Measurements from ENCODE around the gene KLHDC9. TPM values are rescaled to one million over a fixed set of nuclear protein-coding genes. Genes with fewer than 3 reads are reported as not detected.
"Not testable (repeated sequence)": the region's sequence is repeated elsewhere in the genome, so short reads cannot be mapped to it uniquely, and the experiment has no call there.

The KLHDC9 gene
- total and polyA plus RNA-seq, 2 donors = 1.3 to 8.4 TPM

DNA sequence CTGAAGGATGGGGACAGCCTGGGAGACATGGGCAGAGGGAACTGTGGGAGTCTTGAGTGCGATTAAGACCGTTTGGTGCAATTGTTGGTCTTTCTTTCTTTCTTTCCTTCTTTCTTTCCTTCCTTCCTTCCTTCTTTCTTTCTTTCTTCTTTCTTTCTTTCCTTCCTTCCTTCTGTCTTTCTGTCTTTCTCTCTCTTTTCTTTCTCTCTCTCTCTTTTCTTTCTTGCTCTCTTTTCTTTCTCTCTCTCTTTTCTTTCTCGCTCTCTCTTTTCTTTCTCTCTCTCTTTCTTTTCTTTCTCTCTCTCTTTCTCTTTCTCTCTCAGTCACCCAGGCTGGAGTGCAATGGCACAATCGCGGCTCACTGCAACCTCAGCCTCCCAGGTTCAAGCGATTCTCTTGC lies 2.9 kb upstream of the KLHDC9 start:
- WGBS = 94% methylated on average over 6 of the region's 6 CpGs
- Histone ChIP-seq H3K27ac (ENCODE audit: low read depth) (no peak overlapping the region), H3K36me3 (ENCODE audit: insufficient read depth) (no peaks in the 10 kb centered on the region), H3K4me1 (ENCODE audit: insufficient read depth) (no peaks in the 10 kb centered on the region), H3K4me3 (ENCODE audit: low read depth, low read length) (no peak overlapping the region)
- DNase-seq (ENCODE audit: extremely low spot score) = no peak

DNA sequence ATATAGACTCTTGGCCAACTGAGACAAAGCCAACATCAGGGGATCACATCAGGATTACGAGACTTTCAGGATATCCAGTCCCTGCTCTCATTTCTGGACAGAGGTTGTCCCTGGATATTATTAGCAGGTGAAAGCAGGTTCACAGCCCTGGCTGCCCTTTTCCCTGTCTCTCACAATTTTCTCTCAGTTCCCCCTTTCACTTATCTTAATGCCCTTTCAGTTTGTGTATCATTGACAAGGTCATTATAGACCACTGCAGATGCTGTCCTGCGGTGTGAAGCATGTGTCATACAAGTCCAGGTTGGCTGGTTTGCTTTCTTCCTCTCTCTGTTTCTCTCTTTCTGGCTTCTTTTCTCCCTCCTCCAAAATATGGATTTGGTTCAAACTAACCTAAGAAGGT lies 2.1 kb upstream of the KLHDC9 start:
- no peak for DNase-seq (ENCODE audit: extremely low spot score)
- WGBS = 93% methylated on average over 2 of the region's 2 CpGs
- H3K36me3 ChIP-seq (ENCODE audit: insufficient read depth) = no peaks in the 10 kb centered on the region
- H3K27ac ChIP-seq (ENCODE audit: low read depth) = no peak overlapping the region
- H3K4me1 ChIP-seq (ENCODE audit: insufficient read depth) = no peaks in the 10 kb centered on the region
- H3K4me3 ChIP-seq (ENCODE audit: low read depth, low read length) = no peak overlapping the region

DNA sequence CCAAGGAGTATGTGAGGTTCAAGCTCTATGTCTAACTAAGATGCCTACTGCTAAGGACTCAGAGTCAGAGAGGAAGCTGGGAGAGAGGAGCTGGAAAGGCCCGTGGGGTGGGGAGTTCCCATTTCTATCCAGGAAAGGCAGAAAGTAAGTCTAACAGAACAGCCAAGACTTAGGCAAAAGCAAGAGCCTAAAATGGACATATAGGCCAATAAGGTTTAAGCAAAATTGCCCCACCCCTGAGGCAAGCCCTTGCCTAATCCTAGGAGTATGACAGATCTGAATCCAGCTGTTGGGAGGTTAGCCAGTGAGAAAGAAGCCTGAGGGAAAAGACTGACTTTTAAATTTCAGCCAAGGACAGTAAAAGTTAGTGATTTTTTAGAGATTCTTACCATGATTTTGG lies 1.6 kb upstream of the KLHDC9 start:
- no peak overlapping the region for H3K4me3 ChIP-seq (ENCODE audit: low read depth, low read length)
- no peaks in the 10 kb centered on the region for H3K36me3 ChIP-seq (ENCODE audit: insufficient read depth)
- H3K27ac ChIP-seq (ENCODE audit: low read depth) = no peak overlapping the region
- 34% methylated on average over 1 of the region's 1 CpG for WGBS
- no peaks in the 10 kb centered on the region for H3K4me1 ChIP-seq (ENCODE audit: insufficient read depth)
- DNase-seq (ENCODE audit: extremely low spot score) = no peak

DNA sequence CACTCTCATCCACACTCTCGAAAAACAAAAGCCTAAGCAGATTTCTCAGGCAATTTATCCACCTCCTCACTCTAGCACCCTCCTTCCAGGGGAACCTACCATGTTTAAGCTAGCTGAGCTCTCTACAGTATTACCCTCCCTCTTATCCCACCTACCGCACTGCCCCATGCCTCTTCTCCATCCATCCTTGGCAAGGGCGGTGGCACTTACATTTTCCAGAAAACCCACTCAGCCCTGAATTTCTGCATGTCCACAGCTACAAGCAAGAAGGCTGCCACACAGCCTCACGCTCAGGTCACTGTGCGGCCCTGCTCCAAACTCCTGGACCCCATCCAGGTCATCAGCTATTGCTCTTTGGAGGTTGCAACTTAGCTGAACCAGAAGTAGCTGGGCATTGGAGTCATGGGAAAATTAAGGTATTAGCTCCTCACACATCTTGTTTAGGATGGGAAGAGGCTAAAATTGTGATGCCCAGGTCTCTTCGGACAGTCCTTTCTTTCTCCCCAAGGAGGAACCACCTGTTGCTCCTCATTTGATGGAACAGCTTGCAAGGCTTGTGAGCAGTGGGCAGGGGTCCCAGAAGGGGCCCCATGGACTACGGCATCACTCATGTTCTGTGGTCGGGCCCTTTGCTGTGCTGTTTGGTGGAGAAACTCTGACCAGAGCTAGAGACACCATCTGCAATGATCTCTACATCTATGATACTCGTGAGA lies 1.1 kb downstream of the KLHDC9 start:
- H3K4me3 ChIP-seq (ENCODE audit: low read depth, low read length) = no peak overlapping the region
- no peak for DNase-seq (ENCODE audit: extremely low spot score)
- H3K36me3 ChIP-seq (ENCODE audit: insufficient read depth) = peaks cover 3% of the 10 kb centered on the region
- no peaks in the 10 kb centered on the region for H3K4me1 ChIP-seq (ENCODE audit: insufficient read depth)
- H3K27ac ChIP-seq (ENCODE audit: low read depth) = no peak overlapping the region
- WGBS = 74% methylated on average over 9 of the region's 9 CpGs

DNA sequence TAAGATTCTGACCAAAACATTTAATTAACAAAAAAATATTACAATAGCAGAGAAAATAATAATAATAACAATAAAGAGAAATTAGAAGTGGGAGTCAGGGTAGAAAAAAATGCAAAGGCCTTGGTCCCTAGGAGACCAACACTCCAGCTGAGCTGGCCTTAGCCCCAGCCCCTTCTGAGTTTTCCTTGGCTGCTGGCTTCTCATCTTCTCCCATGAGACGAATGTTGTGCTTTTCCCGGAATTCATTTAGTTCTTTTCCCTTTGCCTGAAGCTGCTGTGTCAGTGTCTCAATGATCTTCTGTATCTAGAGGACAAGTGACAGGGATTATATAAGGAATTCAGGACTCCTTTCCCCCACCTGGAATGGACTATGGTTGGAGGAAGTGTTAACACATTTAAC lies 2.4 kb downstream of the KLHDC9 start:
- 65% methylated on average over 2 of the region's 2 CpGs for WGBS
- no peak for DNase-seq (ENCODE audit: extremely low spot score)

DNA sequence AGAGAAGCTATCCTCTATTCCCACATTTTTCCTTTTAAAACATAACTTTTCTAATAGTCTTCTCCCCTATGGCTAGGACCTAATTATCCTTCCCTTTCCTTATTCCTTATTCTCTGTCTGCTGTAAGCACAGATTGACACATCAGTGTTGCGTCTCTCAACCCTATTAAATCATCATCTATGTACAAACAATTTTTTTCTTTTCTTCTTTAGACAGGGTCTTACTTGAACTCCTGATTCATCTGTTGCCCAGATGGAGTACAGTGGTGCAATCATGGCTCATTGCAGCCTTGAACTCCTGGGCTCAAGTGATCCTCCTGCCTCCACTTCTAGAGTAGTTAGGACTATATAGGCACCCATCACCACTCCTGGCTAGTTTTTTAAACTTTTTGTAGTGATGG lies 8.3 kb downstream of the KLHDC9 start:
- H3K4me1 ChIP-seq (ENCODE audit: insufficient read depth) = no peaks in the 10 kb centered on the region

More for the DNA sequence above, 2.4 kb downstream of the KLHDC9 start:
- Histone ChIP-seq H3K4me3 (ENCODE audit: low read depth, low read length) (no peak overlapping the region), H3K36me3 (ENCODE audit: insufficient read depth) (peaks cover 3% of the 10 kb centered on the region), H3K4me1 (ENCODE audit: insufficient read depth) (no peaks in the 10 kb centered on the region), H3K27ac (ENCODE audit: low read depth) (no peak overlapping the region)

DNA sequence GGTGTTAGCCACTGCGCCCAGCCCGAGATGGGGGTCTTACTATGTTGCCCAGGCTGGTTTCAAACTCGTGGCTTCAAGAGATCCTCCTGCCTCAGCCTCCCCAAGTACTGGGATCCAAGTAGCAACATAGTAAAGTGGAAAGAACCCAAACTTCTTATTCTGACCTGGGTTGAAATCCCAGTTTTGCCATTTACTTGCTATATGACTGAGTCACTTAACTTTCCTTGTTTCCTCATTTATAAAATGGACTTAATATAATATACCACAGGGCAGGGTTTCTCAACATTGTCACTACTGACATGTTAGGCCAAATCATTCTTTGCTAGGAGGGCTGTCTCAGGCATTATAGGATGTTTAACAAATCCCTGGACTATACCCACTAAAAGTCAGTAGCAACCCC lies 13.0 kb downstream of the KLHDC9 start:
- Histone ChIP-seq H3K4me1 (ENCODE audit: insufficient read depth) (peaks cover 3% of the 10 kb centered on the region), H3K27ac (ENCODE audit: low read depth) (no peak overlapping the region), H3K4me3 (ENCODE audit: low read depth, low read length) (no peak overlapping the region), H3K36me3 (ENCODE audit: insufficient read depth) (peaks cover 3% of the 10 kb centered on the region)
- WGBS = 97% methylated on average over 3 of the region's 3 CpGs
- no peak for DNase-seq (ENCODE audit: extremely low spot score)

More for the DNA sequence above, 8.3 kb downstream of the KLHDC9 start:
- Histone ChIP-seq H3K36me3 (ENCODE audit: insufficient read depth) (peaks cover 6% of the 10 kb centered on the region), H3K27ac (ENCODE audit: low read depth) (no peak overlapping the region), H3K4me3 (ENCODE audit: low read depth, low read length) (no peak overlapping the region)
- no peak for DNase-seq (ENCODE audit: extremely low spot score)
- 97% methylated on average over 1 of the region's 1 CpG for WGBS

DNA sequence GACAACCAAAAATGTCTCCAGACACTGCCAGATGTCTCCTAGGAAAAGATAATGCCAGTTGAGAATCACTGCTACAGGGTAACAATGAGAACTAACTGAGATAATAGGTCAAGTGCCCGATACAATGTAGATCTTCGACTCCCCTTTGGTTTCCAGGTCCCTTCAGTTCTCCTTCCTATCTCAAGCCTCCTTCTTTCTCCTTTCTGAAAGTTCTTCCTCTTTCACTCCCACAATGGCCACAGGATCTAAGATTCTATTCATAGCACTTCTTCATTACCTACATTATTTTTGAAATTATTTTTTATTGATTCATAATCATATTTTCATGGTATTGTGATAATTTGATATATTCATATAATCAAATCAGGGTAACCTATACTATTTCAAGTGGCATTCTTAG lies 13.4 kb downstream of the KLHDC9 start:
- H3K27ac ChIP-seq (ENCODE audit: low read depth) = no peak overlapping the region
- peaks cover 3% of the 10 kb centered on the region for H3K4me1 ChIP-seq (ENCODE audit: insufficient read depth)
- H3K4me3 ChIP-seq (ENCODE audit: low read depth, low read length) = no peak overlapping the region
- no peak for DNase-seq (ENCODE audit: extremely low spot score)
- 94% methylated on average over 2 of the region's 2 CpGs for WGBS
- H3K36me3 ChIP-seq (ENCODE audit: insufficient read depth) = peaks cover 3% of the 10 kb centered on the region

DNA sequence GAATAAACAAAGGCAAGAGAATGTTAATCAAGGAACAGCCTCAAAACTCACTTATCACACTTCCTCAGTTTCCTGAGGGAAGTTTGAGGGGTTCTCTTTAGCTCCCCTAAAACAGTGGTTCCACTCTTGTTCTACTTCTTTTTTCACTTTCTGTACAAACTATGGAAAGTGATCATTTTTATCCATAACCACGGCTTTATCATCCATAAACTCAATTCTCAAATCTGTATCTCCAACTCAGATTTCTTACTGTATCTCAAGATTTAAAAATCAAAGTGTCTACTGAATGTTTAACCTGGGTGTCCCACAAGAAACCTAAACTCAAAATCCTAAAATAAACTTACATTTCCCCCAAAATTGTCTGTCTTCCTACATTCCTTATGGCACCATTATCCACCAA lies 15.8 kb downstream of the KLHDC9 start:
- WGBS = 90% methylated on average over 1 of the region's 1 CpG
- H3K36me3 ChIP-seq (ENCODE audit: insufficient read depth) = peaks cover 3% of the 10 kb centered on the region
- no peak overlapping the region for H3K27ac ChIP-seq (ENCODE audit: low read depth)
- no peak overlapping the region for H3K4me3 ChIP-seq (ENCODE audit: low read depth, low read length)
- DNase-seq (ENCODE audit: extremely low spot score) = no peak
- H3K4me1 ChIP-seq (ENCODE audit: insufficient read depth) = peaks cover 3% of the 10 kb centered on the region

DNA sequence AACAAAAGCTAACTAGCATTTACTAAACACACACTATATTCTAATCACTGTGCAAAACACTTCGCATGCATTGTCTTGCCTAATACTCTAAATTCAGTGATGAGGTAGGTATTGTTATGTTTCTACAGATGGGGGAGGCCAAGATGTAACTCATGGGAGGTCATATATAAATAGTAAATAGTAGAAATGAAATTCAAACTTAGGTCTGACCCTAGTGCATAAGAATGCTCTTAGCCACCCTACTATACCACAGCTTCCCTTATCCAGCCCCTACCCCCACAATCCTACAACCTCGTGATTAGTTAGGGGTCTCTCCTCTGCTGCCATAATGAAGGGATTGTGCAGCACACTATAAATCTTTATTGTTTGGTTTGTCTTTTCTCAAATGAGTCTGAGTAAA lies 16.4 kb downstream of the KLHDC9 start:
- Histone ChIP-seq H3K36me3 (ENCODE audit: insufficient read depth) (peaks cover 2% of the 10 kb centered on the region), H3K4me3 (ENCODE audit: low read depth, low read length) (no peak overlapping the region), H3K4me1 (ENCODE audit: insufficient read depth) (peaks cover 3% of the 10 kb centered on the region), H3K27ac (ENCODE audit: low read depth) (no peak overlapping the region)
- 80% methylated on average over 2 of the region's 2 CpGs for WGBS
- no peak for DNase-seq (ENCODE audit: extremely low spot score)

DNA sequence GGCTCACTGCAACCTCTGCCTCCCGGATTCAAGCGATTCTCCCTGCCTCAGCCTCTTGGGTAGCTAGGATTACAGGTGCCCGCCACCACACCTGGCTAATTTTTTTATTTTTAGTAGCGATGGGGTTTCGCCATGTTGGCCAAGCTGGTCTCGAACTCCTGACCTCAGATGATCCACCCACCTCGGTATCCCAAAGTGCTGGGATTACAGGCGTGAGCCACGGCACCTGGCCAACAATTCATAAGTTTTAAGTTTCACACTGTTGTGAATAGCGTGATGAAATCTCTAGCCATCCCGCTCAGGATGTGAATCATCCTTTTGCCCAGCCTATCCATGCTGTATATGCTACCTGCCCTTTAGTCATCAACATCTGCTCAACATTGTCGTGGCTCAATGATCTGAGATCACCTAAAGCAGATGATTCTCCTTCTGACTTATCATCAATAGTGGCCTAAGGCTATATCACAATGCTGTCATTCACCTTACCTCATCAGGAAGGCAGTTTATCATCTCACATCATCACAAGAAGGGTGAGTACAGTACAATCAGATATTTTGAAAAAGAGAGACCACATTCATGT lies 17.1 kb downstream of the KLHDC9 start:
- Histone ChIP-seq H3K4me3 (ENCODE audit: low read depth, low read length) (no peak overlapping the region), H3K36me3 (ENCODE audit: insufficient read depth) (no peaks in the 10 kb centered on the region), H3K4me1 (ENCODE audit: insufficient read depth) (peaks cover 3% of the 10 kb centered on the region), H3K27ac (ENCODE audit: low read depth) (no peak overlapping the region)
- DNase-seq (ENCODE audit: extremely low spot score) = no peak
- WGBS = 91% methylated on average over 12 of the region's 12 CpGs

DNA sequence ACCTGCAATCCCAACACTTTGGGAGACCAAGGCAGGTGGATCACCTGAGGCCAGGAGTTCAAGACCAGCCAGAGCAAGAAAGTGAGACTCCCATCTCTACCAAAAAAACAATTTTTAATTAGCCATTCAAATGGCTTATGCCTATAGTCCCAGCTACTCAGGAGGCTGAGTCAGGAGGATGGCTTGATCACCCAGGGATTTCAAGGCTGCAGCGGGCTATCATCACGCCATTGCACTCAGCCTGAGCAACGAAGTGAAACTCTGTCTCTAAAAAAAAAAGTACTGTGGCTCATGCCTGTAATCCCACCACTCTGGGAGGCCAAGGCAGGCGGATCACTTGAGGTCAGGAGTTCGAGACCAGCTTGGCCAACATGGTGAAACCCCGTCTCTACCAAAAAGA lies 17.8 kb downstream of the KLHDC9 start:
- not testable (repeated sequence) for H3K4me1 ChIP-seq (ENCODE audit: insufficient read depth); H3K4me3 ChIP-seq (ENCODE audit: low read depth, low read length); DNase-seq (ENCODE audit: extremely low spot score); H3K36me3 ChIP-seq (ENCODE audit: insufficient read depth); H3K27ac ChIP-seq (ENCODE audit: low read depth)
- 93% methylated on average over 6 of the region's 6 CpGs for WGBS

DNA sequence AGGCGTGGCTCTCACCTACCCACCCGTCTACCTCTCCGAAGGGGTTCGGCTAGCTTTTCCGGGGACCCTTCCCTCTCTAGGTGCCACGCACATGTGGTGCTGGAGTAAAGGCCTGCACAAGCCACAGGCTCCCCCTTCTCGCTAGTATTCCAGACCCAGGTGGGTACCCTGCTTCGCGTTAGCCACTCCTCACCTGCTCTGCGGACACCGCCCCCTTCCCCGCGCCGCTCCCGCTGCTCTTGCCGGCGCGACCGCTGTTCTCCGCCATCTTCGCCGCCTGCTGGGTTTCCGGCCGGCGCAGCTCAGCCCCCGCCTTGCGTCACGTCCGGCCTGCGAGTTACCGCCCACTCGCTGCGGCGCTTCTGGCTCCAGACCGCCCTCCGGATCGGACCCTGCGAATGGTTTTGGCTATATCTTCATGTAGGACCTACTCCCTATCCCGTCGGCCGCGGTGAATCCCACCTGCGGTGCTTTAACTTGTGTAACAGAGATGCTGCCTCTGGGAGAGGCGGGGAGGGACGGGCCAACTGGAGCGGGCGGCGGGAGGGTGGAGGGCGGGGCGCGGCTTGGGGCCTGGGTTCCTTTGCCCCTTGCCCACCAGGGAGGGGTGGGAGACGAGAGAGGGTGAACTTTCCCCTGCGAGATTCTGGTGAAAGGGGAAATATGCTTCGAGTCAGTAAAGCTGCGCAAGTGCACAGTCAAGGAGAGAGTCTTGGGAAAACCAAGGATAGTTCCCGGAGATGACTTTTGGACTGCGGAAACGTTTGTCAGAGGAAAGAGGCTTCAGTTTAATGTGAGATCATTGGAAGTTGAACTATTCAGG lies 19.8 kb downstream of the KLHDC9 start, which contains the start of the genes NIT1 and PFDN2:
Gene NIT1 (plus strand): TSS at position 347 of the 823 bp plus-strand sequence. CDS start 72 bp downstream, at position 419.
Gene PFDN2 (minus strand): TSS at position 279 of the 823 bp plus-strand sequence. CDS start 11 bp downstream, at position 268.
- no peak for DNase-seq (ENCODE audit: extremely low spot score)
- WGBS = under 1% methylated on average over 58 of the region's 58 CpGs
- Histone ChIP-seq H3K27ac (ENCODE audit: low read depth) (peak within 1 kb of the TSS; percentile 91), H3K4me1 (ENCODE audit: insufficient read depth) (peaks cover 3% of the 10 kb centered on the region), H3K36me3 (ENCODE audit: insufficient read depth) (peaks cover 1% of the 10 kb centered on the region), H3K4me3 (ENCODE audit: low read depth, low read length) (peak within 1 kb of the TSS; percentile 64)
